22Rv1 (cell line): ENCODE measurements around the gene ZNF426.

Experiments
- H3K27ac ChIP-seq: fragments of 450-650 bp; 2 replicates; pipeline ENCODE4 v1.5.1; 2017
- CTCF ChIP-seq: fragments of 450-650 bp; IDR thresholded peaks from 2 replicates; pipeline ENCODE4 v1.5.1; 2017; ENCODE audit warnings: mild to moderate bottlenecking
- ZFX ChIP-seq: fragments of 450-650 bp; IDR thresholded peaks from 2 replicates; pipeline ENCODE4 v1.6.1; 2017; ENCODE audit warnings: antibody characterized with exemption, borderline replicate concordance

Gene ZNF426

GRCh38 chr19:9485140-9485539, 53.3 kb downstream of the ZNF426 start:
- H3K27ac ChIP-seq: no peak overlapping the region
- TF ChIP-seq CTCF (no peak), ZFX (no peak)

GRCh38 chr19:9474975-9475374, 63.5 kb downstream of the ZNF426 start:
- H3K27ac ChIP-seq: no peak overlapping the region
- TF ChIP-seq ZFX (no peak), CTCF (no peak)
